WTC11 (cell line): ENCODE results near the gene PPP2R1B. TPM values are rescaled to one million over a fixed set of nuclear protein-coding genes. Genes with fewer than 3 reads are reported as not detected.

Experiments used
- ATAC-seq: fragments of 200-7000 bp; cut with Tn5 transposase; 2 replicates; pipeline ENCODE4 v1.10.0; 2021; ENCODE audit warnings: mild to moderate bottlenecking, moderate library complexity
- CTCF ChIA-PET: fragments of 300-600 bp; sonication (Branson Sonifier 250); formaldehyde crosslinking; loops from one replicate; lab custom pipeline; 2021; ENCODE audit warnings: antibody characterized with exemption; lab: Charles Lee
- POLR2A ChIA-PET: fragments of 350-600 bp; sonication (Branson Sonifier 250); formaldehyde crosslinking; loops from one replicate; lab custom pipeline; 2021; ENCODE audit warnings: antibody characterized with exemption; lab: Charles Lee
- DNase-seq: peaks from one replicate; pipeline ENCODE4 v3.0.0; 2021; ENCODE audit warnings: low spot score
- H3K27ac Mint-ChIP-seq: 2 replicates; pipeline ENCODE4 v1.8.0; 2021; ENCODE audit warnings: mixed read lengths
- H3K27me3 Mint-ChIP-seq: 2 replicates; pipeline ENCODE4 v1.8.0; 2021; ENCODE audit warnings: low read depth, mild to moderate bottlenecking, moderate library complexity, mixed read lengths
- H3K36me3 Mint-ChIP-seq: 2 replicates; pipeline ENCODE4 v1.8.0; 2021; ENCODE audit warnings: mixed read lengths
- H3K4me1 Mint-ChIP-seq: 2 replicates; pipeline ENCODE4 v1.8.0; 2022; ENCODE audit warnings: mixed read lengths
- H3K4me3 Mint-ChIP-seq: 2 replicates; pipeline ENCODE4 v1.8.0; 2021; ENCODE audit warnings: mild to moderate bottlenecking, moderate library complexity, mixed read lengths
- H3K9me3 Mint-ChIP-seq: 2 replicates; pipeline ENCODE4 v1.8.0; 2021; ENCODE audit warnings: mixed read lengths
- ATF1 ChIP-seq: sonication (generic); formaldehyde crosslinking; IDR thresholded peaks from 2 replicates; pipeline ENCODE4 v1.8.1; 2023; ENCODE audit warnings: mild to moderate bottlenecking, moderate library complexity, missing genetic modification reagents
- CREB1 ChIP-seq: sonication (generic); formaldehyde crosslinking; IDR thresholded peaks from 2 replicates; pipeline ENCODE4 v1.8.0; 2023; ENCODE audit warnings: mild to moderate bottlenecking, missing genetic modification reagents
- CTCF ChIP-seq: fragments of 200-600 bp; IDR thresholded peaks from 2 replicates; pipeline ENCODE4 v1.8.0; 2022; ENCODE audit warnings: antibody characterized with exemption
- EMX1 ChIP-seq: fragments of 250-450 bp; sonication (Bioruptor Pico); IDR thresholded peaks from 2 replicates; pipeline ENCODE4 v1.8.0; 2021; ENCODE audit warnings: mild to moderate bottlenecking
- GTF2I ChIP-seq: fragments of 250-450 bp; sonication (Bioruptor Pico); conservative IDR thresholded peaks from 2 replicates; pipeline ENCODE4 v1.4.0; 2021; ENCODE audit warnings: mild to moderate bottlenecking
- PRDM15 ChIP-seq: sonication (generic); formaldehyde crosslinking; IDR thresholded peaks from 2 replicates; pipeline ENCODE4 v1.8.0; 2022; ENCODE audit warnings: missing genetic modification reagents
- PREB ChIP-seq: sonication (generic); formaldehyde crosslinking; IDR thresholded peaks from 2 replicates; pipeline ENCODE4 v1.8.1; 2022; ENCODE audit warnings: mild to moderate bottlenecking, missing genetic modification reagents, moderate library complexity, borderline replicate concordance
- RELA ChIP-seq: sonication (generic); formaldehyde crosslinking; IDR thresholded peaks from 2 replicates; pipeline ENCODE4 v1.8.1; 2022; ENCODE audit warnings: missing genetic modification reagents, mild to moderate bottlenecking, borderline replicate concordance
- SMAD3 ChIP-seq: sonication (generic); formaldehyde crosslinking; IDR thresholded peaks from 2 replicates; pipeline ENCODE4 v1.8.0; 2022; ENCODE audit warnings: missing genetic modification reagents, mild to moderate bottlenecking, borderline replicate concordance
- TCF7 ChIP-seq: sonication (generic); formaldehyde crosslinking; IDR thresholded peaks from 2 replicates; pipeline ENCODE4 v1.8.0; 2022; ENCODE audit warnings: mild to moderate bottlenecking, low read depth, missing genetic modification reagents, moderate library complexity
- TEAD1 ChIP-seq: sonication (generic); formaldehyde crosslinking; IDR thresholded peaks from 2 replicates; pipeline ENCODE4 v1.8.0; 2022; ENCODE audit warnings: mild to moderate bottlenecking, missing genetic modification reagents
- ZNF121 ChIP-seq: sonication (generic); formaldehyde crosslinking; IDR thresholded peaks from 2 replicates; pipeline ENCODE4 v1.8.0; 2023; ENCODE audit warnings: missing genetic modification reagents
- ZNF317 ChIP-seq: sonication (generic); formaldehyde crosslinking; IDR thresholded peaks from 2 replicates; pipeline ENCODE4 v1.8.1; 2023; ENCODE audit warnings: low read depth, mild to moderate bottlenecking, moderate library complexity, missing genetic modification reagents, borderline replicate concordance
- total RNA-seq: library from RNA; stranded (reverse); gene quantifications from 3 replicates; pipeline ENCODE4 v1.2.3, GENCODE V29; 2021
- TF ChIP-seq, protein P1 (sequence below): sonication (generic); formaldehyde crosslinking; IDR thresholded peaks from 2 replicates; pipeline ENCODE4 v1.8.1; 2023; ENCODE audit warnings: mild to moderate bottlenecking, moderate library complexity, missing genetic modification reagents
- TF ChIP-seq, protein P2 (sequence below): fragments of 250-450 bp; sonication (Bioruptor Pico); IDR thresholded peaks from 2 replicates; pipeline ENCODE4 v1.9.0; 2021; ENCODE audit warnings: mild to moderate bottlenecking
- TF ChIP-seq, protein P3 (sequence below): fragments of 250-450 bp; sonication (Bioruptor Pico); IDR thresholded peaks from 2 replicates; pipeline ENCODE4 v1.9.0; 2021; ENCODE audit warnings: moderate library complexity, mild to moderate bottlenecking, inconsistent platforms, borderline replicate concordance

Gene PPP2R1B
- total RNA-seq, 1 experiment from 2014 or later: 87.7 TPM

- TF ChIP-seq RELA (CRISPR knock-in tag) (no peak), EMX1 (CRISPR knock-in tag) (no peak), ZNF317 (no peak), CREB1 (CRISPR knock-in tag) (no peak), SMAD3 (CRISPR knock-in tag) (no peak), PRDM15 (no peak), TEAD1 (no peak), ATF1 (CRISPR knock-in tag) (no peak), TCF7 (no peak)
- TF ChIP-seq, protein P1, sequence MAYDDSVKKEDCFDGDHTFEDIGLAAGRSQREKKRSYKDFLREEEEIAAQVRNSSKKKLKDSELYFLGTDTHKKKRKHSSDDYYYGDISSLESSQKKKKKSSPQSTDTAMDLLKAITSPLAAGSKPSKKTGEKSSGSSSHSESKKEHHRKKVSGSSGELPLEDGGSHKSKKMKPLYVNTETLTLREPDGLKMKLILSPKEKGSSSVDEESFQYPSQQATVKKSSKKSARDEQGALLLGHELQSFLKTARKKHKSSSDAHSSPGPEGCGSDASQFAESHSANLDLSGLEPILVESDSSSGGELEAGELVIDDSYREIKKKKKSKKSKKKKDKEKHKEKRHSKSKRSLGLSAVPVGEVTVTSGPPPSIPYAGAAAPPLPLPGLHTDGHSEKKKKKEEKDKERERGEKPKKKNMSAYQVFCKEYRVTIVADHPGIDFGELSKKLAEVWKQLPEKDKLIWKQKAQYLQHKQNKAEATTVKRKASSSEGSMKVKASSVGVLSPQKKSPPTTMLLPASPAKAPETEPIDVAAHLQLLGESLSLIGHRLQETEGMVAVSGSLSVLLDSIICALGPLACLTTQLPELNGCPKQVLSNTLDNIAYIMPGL (CRISPR knock-in tag): no peak
- TF ChIP-seq, protein P2, sequence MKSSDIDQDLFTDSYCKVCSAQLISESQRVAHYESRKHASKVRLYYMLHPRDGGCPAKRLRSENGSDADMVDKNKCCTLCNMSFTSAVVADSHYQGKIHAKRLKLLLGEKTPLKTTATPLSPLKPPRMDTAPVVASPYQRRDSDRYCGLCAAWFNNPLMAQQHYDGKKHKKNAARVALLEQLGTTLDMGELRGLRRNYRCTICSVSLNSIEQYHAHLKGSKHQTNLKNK (CRISPR knock-in tag): no peak
Observed at GRCh38 chr11:111762981-111763643, 3.1 kb downstream of the PPP2R1B start (continued).

DNA sequence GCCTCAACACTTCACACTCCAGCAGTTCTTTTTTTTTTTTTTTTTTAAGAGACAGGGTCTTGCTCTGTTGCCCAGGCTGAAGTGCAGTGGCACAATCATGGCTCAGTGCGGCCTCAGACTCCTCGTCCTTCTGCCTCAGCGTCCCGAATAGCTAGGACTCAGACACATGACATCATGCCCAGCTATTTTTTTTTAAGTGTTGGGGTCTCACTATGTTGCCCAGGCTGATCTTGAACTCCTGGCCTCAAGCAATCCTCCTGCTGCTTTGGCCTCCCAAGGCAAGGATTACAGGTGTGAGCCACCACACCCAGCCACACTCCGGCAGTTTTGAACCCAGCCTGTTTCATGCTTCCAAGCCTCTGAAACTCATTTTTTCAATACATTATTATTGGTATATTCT, 3.7 kb downstream of the PPP2R1B start:
- Mint-ChIP-seq H3K36me3 (peaks cover 65% of the 10 kb centered on the region), H3K4me3 (no peak overlapping the region), H3K4me1 (peaks cover 28% of the 10 kb centered on the region), H3K27me3 (no peaks in the 10 kb centered on the region), H3K27ac (no peak overlapping the region), H3K9me3 (no peaks in the 10 kb centered on the region)
- DNase-seq (no peak), ATAC-seq (no peak)
- TF ChIP-seq ZNF121 (CRISPR knock-in tag) (peak; percentile 91), PREB (CRISPR knock-in tag) (no peak), GTF2I (0 out of 2 replicates have a peak, but pooled peaks have one; percentile 31), CTCF (no peak)
- TF ChIP-seq, protein P3, sequence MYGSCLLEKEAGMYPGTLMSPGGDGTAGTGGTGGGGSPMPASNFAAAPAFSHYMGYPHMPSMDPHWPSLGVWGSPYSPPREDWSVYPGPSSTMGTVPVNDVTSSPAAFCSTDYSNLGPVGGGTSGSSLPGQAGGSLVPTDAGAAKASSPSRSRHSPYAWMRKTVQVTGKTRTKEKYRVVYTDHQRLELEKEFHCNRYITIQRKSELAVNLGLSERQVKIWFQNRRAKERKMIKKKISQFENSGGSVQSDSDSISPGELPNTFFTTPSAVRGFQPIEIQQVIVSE (CRISPR knock-in tag): no peak
- CTCF ChIA-PET: interaction anchor here (0.5 to 1.6 kb wide), 3 partner anchors 15 to 308 kb away, joined by 3 to 4 read pairs (median 3); no protein-coding TSS in a partner anchor
- POLR2A ChIA-PET: no interaction called here
